GM18873 (cell line): ENCODE measurements around the gene JAM2.

Experiments
- ATAC-seq: cut with Tn5 transposase; IDR thresholded peaks from one replicate; pipeline ENCODE4 v1.9.1; 2021; ENCODE audit warnings: mild to moderate bottlenecking, moderate library complexity, moderate number of reproducible peaks; ENCODE audit not compliant: unreplicated experiment, low FRiP score

The JAM2 gene

DNA sequence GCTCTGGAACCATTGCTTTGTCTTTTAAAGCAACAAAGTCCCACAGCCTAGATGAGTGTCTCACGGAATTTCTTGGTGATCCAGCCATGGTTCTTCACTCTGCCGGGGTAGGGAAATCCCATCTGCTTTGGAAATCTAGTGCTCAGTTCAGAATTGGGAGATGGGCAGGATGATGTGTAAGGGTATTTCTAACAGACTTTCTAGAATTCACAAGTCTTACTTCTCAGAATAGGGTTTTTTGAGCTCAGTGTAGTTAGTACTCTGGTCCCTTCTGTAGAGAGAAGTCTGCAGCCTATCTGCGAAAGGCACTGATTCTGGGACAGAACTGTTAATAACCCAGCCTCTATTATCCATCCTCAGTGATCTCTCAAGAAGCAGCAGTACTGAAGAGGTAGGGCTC, 121.0 kb downstream of the JAM2 start:
- ATAC-seq, result no peak

DNA sequence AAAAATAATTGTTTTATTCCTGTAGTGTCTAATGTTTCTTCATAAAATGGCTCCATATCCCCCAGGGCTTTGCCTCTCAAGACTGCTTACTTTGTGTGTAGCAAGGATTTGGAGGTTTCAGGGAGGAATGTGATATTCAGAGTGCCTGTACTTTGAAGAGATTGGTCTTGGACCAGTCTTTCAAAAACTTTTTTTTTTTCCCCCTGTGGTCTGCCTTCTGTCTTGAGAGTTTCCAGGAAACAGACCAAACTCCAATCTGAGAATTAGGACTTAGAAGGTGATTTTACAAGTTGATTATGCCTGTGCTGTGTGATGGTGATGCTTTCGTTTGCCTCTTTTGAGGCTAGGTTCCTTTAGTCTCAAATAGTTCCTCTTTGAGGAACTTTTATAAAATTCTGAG, 121.6 kb downstream of the JAM2 start:
- ATAC-seq, result no peak

DNA sequence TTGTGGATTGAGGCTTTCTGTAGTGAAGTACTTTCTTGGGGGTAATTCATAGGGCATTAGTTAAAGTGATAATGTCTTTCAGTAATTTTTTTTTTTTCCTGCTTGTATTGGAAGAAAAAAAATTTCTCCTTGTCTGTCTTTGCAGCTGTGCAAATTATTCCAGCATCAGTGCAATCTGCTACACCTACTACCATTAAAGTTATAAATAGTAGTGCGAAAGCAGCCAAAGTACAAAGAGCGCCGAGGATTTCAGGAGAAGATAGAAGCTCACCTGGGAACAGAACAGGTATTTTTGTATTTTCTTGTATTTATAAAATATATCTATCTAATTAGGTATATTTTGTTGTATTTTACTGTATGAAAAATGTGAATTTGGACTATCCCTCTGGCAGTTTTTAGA, 125.0 kb downstream of the JAM2 start:
- no peak for ATAC-seq
